ENCODE results near the gene COL4A1. TPM values are rescaled to one million over a fixed set of nuclear protein-coding genes. Genes with fewer than 3 reads are reported as not detected.

The COL4A1 gene
- 88.6 and 120 TPM in 2 replicates for total RNA-seq

DNA sequence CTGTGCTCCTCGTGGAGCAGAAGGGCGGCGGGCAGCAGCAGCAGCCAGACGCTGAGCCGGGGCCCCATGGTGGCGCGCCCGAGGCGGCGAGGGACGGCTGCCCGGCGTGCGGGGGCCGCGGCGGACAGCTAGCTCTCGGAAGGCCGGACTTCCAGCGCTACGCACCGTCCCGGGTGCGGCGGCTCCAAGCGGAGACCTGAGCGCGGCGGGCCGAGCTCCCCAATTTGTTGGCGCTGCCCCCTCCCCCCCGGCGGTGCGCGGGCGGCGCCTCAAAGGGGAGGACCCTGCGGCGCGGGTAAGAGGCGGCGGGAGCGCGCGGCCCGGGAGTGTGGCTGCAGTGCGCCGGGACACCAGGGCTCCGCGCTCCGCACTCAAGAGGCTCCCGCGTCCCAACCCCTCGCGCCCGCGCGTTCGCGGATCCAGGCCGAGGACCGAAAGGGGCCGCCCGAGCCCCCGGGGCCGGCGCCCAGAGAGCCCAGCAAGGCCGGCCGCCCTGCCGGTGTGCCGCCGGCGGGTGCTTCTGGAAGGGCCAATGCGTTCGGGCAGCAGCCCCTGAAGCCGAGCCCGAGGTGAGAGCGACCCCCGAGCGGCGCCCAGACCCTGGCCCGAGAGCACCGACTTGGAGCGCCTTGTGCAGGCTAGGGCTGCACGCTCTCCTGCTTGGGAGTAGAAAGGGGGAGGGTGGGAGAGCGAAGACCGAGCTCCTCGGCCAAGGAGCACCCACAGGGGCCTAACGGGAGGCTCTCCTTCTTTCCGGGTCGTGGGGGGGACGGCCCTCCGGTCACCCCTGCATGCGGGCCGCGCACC lies at the start of gene COL4A1, which contains the start of gene COL4A2:
Gene COL4A1 (minus strand): TSS at position 198 of the 807 bp plus-strand sequence. CDS start 130 bp downstream, at position 68.
Gene COL4A2 (plus strand): TSS at position 325 of the 807 bp plus-strand sequence. CDS start 620 bp downstream, outside the sequence.

Small RNAs within 50 kb of the gene (small RNA-seq; reads per million reads assigned to genes)
- not detected for gene MIR8073

Other genes with a start within 250 kb of the COL4A1 start
- 79.6 and 111 TPM in 2 replicates for gene COL4A2, start 127 bp upstream of the COL4A1 start, total RNA-seq